GM21737 (cell line): ENCODE data around the gene FBLN1.
"Not testable (repeated sequence)": the region's sequence is repeated elsewhere in the genome, so short reads cannot be mapped to it uniquely, and the experiment has no call there.

Experiments used
- ATAC-seq: cut with Tn5 transposase; IDR thresholded peaks from one replicate; pipeline ENCODE4 v1.9.1; 2021; ENCODE audit warnings: mild to moderate bottlenecking, moderate library complexity; ENCODE audit not compliant: unreplicated experiment

Gene FBLN1

GRCh38 chr22:45502215-45503049 lies at the start of gene FBLN1:
FBLN1 (plus strand) TSS chr22:45502883; CDS start chr22:45502986, 103 bp downstream.
- ATAC-seq: no peak

GRCh38 chr22:45453764-45454163 lies 48.9 kb upstream of the FBLN1 start:
- ATAC-seq: no peak

DNA sequence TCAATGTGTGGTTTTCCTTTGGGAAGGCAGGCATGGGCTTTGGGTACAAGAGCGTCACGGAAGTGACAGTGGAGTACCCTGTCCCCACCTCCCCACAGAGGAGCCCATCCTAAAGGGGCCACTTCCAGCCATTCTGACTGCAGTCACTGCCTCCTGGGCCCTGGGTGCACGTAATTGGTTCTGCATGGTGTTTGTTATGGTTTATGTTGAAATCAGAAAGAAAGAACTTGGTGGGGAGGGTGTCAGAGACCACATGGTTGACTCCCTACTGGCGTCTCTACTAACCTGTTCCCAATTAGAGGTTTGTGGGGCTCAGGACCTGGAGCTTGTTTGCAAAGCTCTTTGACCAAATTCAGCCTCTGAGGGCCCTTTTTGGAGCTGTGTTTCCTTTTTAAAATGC lies 48.4 kb upstream of the FBLN1 start:
- ATAC-seq: no peak

- no peak for ATAC-seq
These were observed 47.5 kb upstream of the FBLN1 start for GRCh38 chr22:45455212-45455611.

DNA sequence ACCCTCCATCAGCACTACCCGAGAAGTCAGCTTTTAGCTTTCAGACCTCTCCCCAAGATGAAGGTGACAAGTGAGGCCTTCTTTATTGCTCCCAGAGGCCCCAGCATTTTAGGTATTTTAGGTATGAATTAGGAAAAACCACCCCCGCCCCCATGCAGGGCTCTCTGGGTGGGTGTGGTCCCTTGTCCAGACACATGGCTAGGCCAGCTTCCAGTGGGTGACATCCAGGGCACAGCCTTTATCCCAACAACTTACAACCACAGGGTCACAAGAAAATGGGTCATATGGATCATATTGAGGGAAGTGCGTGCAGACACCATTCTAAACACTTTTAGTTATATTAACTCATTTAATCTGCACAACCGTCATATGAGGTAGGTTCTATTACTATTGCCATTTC lies 47.1 kb upstream of the FBLN1 start:
- ATAC-seq: no peak

- ATAC-seq: no peak
These were observed 45.9 kb upstream of the FBLN1 start for GRCh38 chr22:45456811-45457210.

DNA sequence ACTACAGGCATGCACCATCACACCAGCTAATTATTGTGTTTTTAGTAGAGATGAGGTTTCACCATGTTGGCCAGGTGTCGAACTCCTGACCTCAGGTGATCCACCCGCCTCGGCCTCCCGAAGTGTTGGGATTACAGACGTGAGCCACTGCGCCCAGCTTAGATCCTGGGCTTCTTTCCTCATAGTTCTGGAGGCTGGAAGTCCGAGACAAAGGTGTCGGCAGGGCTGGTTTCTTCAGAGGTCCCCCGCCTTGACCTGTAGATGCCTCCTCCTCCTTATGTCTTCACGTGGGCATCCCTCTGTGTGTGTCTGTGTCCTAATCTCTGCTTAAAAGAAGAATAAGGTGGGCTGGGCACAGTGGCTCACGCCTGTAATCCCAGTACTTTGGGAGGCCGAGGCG lies 44.2 kb upstream of the FBLN1 start:
- no peak for ATAC-seq

- ATAC-seq: no peak
These were observed 43.4 kb upstream of the FBLN1 start for GRCh38 chr22:45459235-45459634.

- ATAC-seq: no peak
These were observed 42.2 kb upstream of the FBLN1 start for GRCh38 chr22:45460288-45461109.

DNA sequence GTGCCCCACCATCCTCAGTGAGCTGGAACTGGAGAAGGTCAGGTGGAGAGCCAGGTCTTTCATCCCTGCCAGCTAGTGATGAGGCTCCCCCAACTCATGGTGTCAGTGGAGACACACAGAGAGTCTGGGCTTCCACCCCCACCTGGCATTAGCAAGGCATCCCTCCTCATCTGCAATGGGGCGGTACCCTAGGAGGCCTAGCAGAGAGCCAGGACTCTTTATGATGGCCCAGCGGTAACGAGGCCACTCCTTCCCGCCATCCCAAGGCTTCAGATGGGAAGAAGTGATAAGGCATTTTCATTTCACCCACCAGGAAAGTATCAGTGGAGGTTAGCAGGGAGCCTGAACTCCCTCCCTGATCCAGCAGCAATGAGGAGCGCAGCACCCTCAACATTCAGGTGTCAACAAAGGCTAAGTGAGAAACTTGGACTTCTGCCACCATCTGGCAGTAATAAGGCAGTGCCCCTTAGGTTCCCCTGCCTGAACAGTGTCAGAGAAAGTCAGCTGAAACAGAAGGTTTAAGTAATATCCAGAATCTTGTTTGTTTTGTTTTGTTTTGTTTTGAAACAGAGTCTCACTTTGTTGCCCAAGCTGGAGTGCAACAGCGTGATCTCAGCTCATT lies 40.5 kb upstream of the FBLN1 start:
- ATAC-seq: no peak

GRCh38 chr22:45463691-45464090 lies 39.0 kb upstream of the FBLN1 start:
- ATAC-seq: not testable (repeated sequence)

GRCh38 chr22:45465633-45466032 lies 37.0 kb upstream of the FBLN1 start:
- ATAC-seq: no peak

- no peak for ATAC-seq
These were observed 33.8 kb upstream of the FBLN1 start for GRCh38 chr22:45468872-45469271.

DNA sequence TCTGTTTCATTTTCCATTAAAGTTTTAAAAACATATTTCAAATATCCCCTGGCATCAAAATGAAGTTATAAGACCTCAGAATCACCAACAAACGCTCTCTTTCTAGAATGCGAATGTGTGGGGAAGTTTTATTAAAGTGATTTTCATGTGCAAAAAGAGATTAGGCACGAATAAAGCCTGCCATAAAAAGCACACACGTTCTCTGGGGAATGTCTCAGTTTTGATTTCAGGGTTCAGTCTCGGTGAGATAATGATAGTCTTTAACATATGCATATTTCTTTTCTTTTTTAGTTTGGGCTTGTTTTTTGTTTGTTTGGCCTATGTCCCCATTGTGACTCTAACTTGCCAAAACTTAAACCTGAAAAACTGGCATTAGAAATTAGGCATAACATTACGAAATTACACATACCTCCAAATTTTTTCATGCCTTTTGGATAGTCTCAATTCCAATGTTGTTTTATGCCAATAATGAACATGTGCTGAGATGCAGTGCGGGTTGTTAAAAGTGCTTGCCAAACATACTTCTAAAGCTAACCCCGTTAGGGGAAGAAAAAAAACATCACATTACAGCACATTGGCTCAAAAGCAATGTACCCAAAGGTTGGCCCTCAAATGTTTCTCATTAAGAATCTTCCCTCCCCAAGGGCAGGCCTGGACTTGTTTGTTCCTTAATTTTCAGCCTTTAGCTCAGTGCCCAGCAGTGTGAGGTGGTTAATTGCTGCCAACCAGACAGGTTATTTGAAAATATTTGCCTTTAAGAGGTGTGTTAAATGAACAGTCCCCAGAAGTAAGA lies 33.2 kb upstream of the FBLN1 start:
- no peak for ATAC-seq

GRCh38 chr22:45470871-45471270 lies 31.8 kb upstream of the FBLN1 start:
- ATAC-seq: no peak

DNA sequence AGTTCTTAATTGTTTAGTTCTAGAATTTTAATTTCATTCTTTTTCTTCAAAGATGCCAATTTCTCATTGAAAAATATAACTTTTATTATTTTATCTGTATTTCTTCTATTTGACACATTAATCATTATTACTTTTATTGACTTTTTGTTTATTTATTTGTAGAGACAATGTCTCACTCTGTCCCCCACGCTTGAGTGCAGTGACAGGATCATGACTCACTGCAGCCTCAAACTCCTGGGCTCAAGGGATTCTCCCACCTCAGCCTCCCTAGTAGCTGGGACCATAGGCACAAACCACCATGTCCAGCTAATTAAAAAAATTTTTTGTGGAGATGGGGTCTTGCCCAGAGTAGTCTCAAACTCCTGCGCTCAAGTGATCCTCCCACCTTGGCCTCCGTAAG lies 30.3 kb upstream of the FBLN1 start:
- no peak for ATAC-seq

GRCh38 chr22:45473626-45474237 lies 29.0 kb upstream of the FBLN1 start:
- ATAC-seq: no peak

DNA sequence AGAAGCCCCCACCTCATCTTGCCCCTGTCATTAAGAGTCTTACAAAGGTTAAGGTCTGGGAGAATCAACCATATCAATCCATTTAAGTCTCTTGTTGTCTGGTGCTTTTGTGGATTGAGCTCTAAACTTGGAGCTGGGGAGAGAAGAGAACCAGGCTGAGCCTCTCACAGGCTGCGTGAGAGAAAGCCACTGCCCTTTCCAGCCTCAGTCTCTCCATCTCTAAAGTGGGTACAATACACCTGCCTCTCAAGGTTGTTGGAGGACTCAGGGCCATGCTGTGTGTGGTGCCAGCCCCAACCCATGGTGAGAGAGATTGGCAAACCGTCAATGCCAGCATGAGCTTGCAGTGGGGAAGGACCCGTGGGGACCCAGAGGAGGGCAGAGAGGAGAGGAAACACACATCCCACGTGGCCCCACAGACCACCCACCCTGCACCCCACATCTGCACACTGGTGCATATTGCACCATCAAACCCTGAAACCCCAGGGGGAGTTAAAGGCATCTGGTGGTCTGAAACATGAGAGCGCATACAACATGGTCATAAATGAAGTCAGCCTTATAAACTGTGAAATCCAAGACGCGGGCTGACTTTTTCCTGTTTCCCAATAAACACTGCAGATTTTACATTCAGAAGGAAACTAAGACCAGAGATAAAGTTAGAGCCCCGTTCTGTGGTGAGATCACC lies 27.5 kb upstream of the FBLN1 start:
- ATAC-seq: no peak

DNA sequence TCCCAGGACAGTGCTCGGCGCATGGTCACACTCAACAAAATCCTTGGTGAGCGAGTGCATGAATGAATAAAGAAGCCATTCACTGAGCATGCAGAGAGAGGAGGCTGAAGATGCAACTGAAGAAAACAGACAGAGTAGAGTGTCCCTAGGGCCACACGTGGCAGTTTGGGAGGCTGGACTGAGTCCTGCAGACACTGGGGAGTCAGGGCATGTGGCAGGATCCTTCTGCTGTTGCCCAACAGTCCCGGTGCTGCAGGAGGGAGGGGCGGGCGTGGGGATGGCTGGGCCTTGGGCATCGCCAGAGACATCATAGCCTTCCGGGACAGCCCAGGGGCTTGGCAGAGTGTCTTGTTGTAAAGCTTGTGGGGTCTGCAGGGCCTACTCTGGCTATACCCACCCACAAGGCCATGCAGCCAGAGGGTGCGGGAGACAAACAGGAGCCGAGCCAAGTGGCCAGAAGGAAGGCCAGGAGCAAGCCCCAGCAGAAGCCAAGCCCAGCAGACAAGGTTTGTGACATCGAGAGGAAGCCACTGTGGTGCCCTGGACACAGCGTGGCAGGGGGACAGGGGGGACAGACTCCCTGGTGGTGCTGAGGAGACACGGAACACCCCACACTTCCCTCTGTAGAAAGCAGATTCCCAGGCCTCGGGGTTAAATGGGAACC lies 26.7 kb upstream of the FBLN1 start:
- no peak for ATAC-seq
